ENCODE data around the gene SH3BGR. TPM values are rescaled to one million over a fixed set of nuclear protein-coding genes. Genes with fewer than 3 reads are reported as not detected.

The SH3BGR gene
- total and polyA plus RNA-seq, 12 donors = 87.8 to 243 (median 144) TPM

GRCh38 chr21:39483917-39484316 is 32.1 kb downstream of the SH3BGR start:
- TF ChIP-seq, protein P1, sequence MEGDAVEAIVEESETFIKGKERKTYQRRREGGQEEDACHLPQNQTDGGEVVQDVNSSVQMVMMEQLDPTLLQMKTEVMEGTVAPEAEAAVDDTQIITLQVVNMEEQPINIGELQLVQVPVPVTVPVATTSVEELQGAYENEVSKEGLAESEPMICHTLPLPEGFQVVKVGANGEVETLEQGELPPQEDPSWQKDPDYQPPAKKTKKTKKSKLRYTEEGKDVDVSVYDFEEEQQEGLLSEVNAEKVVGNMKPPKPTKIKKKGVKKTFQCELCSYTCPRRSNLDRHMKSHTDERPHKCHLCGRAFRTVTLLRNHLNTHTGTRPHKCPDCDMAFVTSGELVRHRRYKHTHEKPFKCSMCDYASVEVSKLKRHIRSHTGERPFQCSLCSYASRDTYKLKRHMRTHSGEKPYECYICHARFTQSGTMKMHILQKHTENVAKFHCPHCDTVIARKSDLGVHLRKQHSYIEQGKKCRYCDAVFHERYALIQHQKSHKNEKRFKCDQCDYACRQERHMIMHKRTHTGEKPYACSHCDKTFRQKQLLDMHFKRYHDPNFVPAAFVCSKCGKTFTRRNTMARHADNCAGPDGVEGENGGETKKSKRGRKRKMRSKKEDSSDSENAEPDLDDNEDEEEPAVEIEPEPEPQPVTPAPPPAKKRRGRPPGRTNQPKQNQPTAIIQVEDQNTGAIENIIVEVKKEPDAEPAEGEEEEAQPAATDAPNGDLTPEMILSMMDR (IDR thresholded peaks at IDR 0.05) = no peak
- Histone ChIP-seq H3K4me3 (no peak overlapping the region), H3K27me3 (no peaks in the 10 kb centered on the region), H3K27ac (no peak overlapping the region), H3K4me1 (peaks cover 0 to 28% (median 4%) of the 10 kb centered on the region in 9 donors), H3K9me3 (no peaks in the 10 kb centered on the region), H3K36me3 (peaks cover 0 to 14% (median 0%) of the 10 kb centered on the region in 9 donors)
- WGBS, 2 donors = 50 to 62% methylated on average over 1 of the region's 1 CpG
- ATAC-seq = no peak
- DNase-seq = no peak
- intact Hi-C loops (cut with DNase I) = no loop called here

DNA sequence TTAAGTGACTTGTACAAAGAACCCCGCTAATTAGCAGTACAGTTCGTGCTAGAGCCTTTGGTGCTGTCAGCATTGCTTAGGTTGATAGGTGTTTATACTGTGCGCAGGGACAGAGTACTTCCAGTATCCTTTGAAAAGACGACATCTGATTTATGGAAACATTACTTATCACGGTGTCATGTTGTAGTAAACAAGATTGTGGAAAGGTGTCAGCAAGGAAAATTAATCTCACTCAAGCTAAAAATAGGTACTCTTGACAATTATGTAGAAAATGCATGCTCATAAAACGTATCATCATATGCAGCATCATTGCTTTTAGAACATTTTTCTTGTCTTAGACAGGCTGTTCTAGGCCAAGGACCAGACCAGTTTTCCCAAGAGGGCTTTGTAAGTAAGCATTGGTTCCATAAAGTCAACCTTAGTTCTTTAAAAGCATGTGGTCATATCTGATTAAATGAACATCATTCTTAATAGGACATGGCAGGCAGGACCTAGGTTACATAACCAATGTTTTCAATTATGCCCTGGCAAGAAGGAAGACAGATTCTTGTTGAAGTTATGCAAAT is 33.0 kb downstream of the SH3BGR start:
- 56 to 59% methylated on average over 6 of the region's 6 CpGs for WGBS, 2 donors
- no peak overlapping the region for H3K27ac ChIP-seq
- no peak overlapping the region for H3K4me3 ChIP-seq
- no peaks in the 10 kb centered on the region for H3K9me3 ChIP-seq
- DNase-seq (no peak), ATAC-seq (peak in 4 of 8 donors; percentile 13 to 75 (median 46))
- TF ChIP-seq, protein P1 (IDR thresholded peaks at IDR 0.05) = no peak
- H3K4me1 ChIP-seq = peaks cover 0 to 28% (median 4%) of the 10 kb centered on the region in 9 donors
- peaks cover 0 to 14% (median 0%) of the 10 kb centered on the region in 9 donors for H3K36me3 ChIP-seq
- intact Hi-C loops (cut with DNase I) = no loop called here
- H3K27me3 ChIP-seq = no peaks in the 10 kb centered on the region

- Histone ChIP-seq H3K4me3 (no peak overlapping the region), H3K4me1 (peaks cover 0 to 8% (median 0%) of the 10 kb centered on the region in 9 donors), H3K27ac (no peak overlapping the region), H3K36me3 (peaks cover 0 to 14% (median 0%) of the 10 kb centered on the region in 9 donors), H3K9me3 (peaks cover 0 to 15% (median 2%) of the 10 kb centered on the region in 11 donors), H3K27me3 (no peaks in the 10 kb centered on the region)
- ATAC-seq (no peak), DNase-seq (no peak)
- TF ChIP-seq, protein P1 (IDR thresholded peaks at IDR 0.05) = no peak
- 78 to 84% methylated on average over 1 of the region's 1 CpG for WGBS, 2 donors
- intact Hi-C loops (cut with DNase I) = no loop called here
Observed at GRCh38 chr21:39489380-39489924, 37.7 kb downstream of the SH3BGR start.

- H3K4me1 ChIP-seq = peaks cover 0 to 6% (median 0%) of the 10 kb centered on the region in 9 donors
- no peak for DNase-seq
- TF ChIP-seq, protein P1 (IDR thresholded peaks at IDR 0.05) = no peak
- H3K27me3 ChIP-seq = no peaks in the 10 kb centered on the region
- ATAC-seq = no peak
- 94 to 98% methylated on average over 1 of the region's 1 CpG for WGBS, 2 donors
- peaks cover 0 to 15% (median 5%) of the 10 kb centered on the region in 11 donors for H3K9me3 ChIP-seq
- H3K4me3 ChIP-seq = no peak overlapping the region
- intact Hi-C loops (cut with DNase I) = no loop called here
- H3K36me3 ChIP-seq = peaks cover 0 to 11% (median 0%) of the 10 kb centered on the region in 9 donors
- no peak overlapping the region for H3K27ac ChIP-seq
Observed at GRCh38 chr21:39499156-39499555, 47.4 kb downstream of the SH3BGR start.

Data from heart right ventricle (tissue), 16 donors.